Measurements from ENCODE around the gene RUFY4.
"Not testable (repeated sequence)": the region's sequence is repeated elsewhere in the genome, so short reads cannot be mapped to it uniquely, and the experiment has no call there.

The RUFY4 gene

DNA sequence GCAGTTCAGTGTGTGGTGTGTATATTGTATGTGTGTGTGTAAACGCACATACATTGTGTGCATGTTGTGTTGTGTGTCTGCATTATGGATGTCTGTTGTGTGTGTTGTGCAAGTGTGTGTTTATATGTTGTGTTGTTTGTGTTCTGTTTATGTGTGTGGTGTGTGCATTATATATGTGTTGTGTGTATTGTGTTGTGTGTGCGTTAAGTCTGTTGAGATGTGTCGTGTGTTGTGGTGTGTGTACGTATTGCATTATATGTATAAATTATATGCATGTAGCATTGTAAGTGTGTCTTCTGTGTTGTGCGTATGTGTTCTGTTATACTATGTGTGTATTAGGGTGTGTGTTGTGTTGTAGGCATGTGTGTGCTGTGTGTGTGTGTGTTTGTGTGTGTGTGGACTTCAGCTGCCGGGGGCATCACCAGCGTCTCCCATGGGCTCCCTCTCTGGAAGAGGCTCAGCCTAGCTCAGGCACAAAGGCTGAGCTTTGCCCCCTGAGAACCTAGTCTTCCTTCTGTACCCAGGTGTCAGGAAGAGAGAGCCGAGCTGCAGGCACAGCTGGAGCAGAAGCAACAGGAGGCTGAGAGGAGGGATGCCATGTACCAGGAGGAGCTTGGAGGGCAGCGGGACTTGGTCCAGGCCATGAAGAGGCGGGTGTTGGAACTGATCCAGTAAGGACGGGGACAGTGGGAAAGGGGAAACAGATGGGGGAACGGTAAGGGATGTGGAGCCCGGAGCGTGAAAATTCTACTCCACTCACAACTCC, 13.7 kb downstream of the RUFY4 start:
- H3K4me3 ChIP-seq (ENCODE audit: low read depth in 1 of 5, low read length in 5 of 5) = no peak overlapping the region
- no peaks in the 10 kb centered on the region for H3K36me3 ChIP-seq (ENCODE audit: control insufficient read depth in 5 of 5, insufficient read depth in 5 of 5, low read length in 5 of 5)
- no peaks in the 10 kb centered on the region for H3K4me1 ChIP-seq (ENCODE audit: control insufficient read depth in 5 of 5, insufficient read depth in 5 of 5, low read length in 5 of 5)
- H3K27me3 ChIP-seq (ENCODE audit: control insufficient read depth in 5 of 5, insufficient read depth in 4 of 5, low read length in 5 of 5) = no peaks in the 10 kb centered on the region
- H3K27ac ChIP-seq (ENCODE audit: low read depth, low read length) = no peak overlapping the region
- H3K9me3 ChIP-seq (ENCODE audit: control insufficient read depth in 5 of 5, low read length in 5 of 5) = peaks cover 0 to 23% (median 12%) of the 10 kb centered on the region in 5 donors
- H3K9ac ChIP-seq (ENCODE audit: low read length in 5 of 5) = no peak overlapping the region

DNA sequence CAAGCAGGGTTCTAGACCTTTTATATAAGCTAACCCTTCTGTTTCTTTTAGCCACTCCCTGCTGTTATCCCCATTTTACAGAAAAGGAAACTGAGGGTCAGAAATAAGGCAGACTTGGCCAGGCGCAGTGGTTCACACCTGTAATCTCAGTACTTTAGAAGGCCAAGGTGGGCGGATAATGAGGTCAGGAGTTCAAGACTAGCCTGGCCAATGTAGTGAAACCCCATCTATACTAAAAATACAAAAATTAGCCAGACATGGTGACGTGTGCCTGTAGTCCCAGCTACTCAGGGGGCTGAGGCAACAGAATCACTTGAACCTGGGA, 14.3 kb downstream of the RUFY4 start:
- Histone ChIP-seq H3K9ac (ENCODE audit: low read length in 5 of 5) (no peak overlapping the region), H3K27ac (ENCODE audit: low read depth, low read length) (no peak overlapping the region), H3K9me3 (ENCODE audit: control insufficient read depth in 5 of 5, low read length in 5 of 5) (peaks cover 0 to 23% (median 12%) of the 10 kb centered on the region in 5 donors), H3K4me3 (ENCODE audit: low read depth in 1 of 5, low read length in 5 of 5) (no peak overlapping the region), H3K4me1 (ENCODE audit: control insufficient read depth in 5 of 5, insufficient read depth in 5 of 5, low read length in 5 of 5) (no peaks in the 10 kb centered on the region), H3K27me3 (ENCODE audit: control insufficient read depth in 5 of 5, insufficient read depth in 4 of 5, low read length in 5 of 5) (no peaks in the 10 kb centered on the region), H3K36me3 (ENCODE audit: control insufficient read depth in 5 of 5, insufficient read depth in 5 of 5, low read length in 5 of 5) (no peaks in the 10 kb centered on the region)

DNA sequence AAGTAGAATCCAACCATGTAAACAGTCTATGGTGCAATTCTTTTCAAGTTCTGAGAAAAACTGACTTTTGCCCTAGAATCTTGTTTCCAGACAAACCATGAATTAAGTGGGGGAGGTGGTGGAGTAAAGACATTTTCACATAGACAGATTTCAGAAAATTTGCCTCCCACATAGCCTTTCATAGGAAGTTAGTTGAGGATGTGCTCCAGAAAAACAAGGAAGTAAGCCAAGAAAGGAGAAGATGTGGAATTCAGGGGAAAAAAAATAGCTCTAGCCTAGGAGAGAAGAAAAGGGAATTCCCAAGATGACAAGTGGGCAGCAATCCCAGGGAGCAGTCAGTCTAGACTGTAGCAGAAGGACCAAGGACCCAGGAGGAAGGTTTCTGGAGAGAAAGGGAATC, 17.4 kb downstream of the RUFY4 start:
- no peak overlapping the region for H3K4me3 ChIP-seq (ENCODE audit: low read depth in 1 of 5, low read length in 5 of 5)
- no peak overlapping the region for H3K9ac ChIP-seq (ENCODE audit: low read length in 5 of 5)
- H3K27ac ChIP-seq (ENCODE audit: low read depth, low read length) = no peak overlapping the region
- H3K9me3 ChIP-seq (ENCODE audit: control insufficient read depth in 5 of 5, low read length in 5 of 5) = peaks cover 0 to 23% (median 12%) of the 10 kb centered on the region in 5 donors
- no peaks in the 10 kb centered on the region for H3K27me3 ChIP-seq (ENCODE audit: control insufficient read depth in 5 of 5, insufficient read depth in 4 of 5, low read length in 5 of 5)
- no peaks in the 10 kb centered on the region for H3K36me3 ChIP-seq (ENCODE audit: control insufficient read depth in 5 of 5, insufficient read depth in 5 of 5, low read length in 5 of 5)
- H3K4me1 ChIP-seq (ENCODE audit: control insufficient read depth in 5 of 5, insufficient read depth in 5 of 5, low read length in 5 of 5) = peaks cover 0 to 1% (median 0%) of the 10 kb centered on the region in 5 donors

DNA sequence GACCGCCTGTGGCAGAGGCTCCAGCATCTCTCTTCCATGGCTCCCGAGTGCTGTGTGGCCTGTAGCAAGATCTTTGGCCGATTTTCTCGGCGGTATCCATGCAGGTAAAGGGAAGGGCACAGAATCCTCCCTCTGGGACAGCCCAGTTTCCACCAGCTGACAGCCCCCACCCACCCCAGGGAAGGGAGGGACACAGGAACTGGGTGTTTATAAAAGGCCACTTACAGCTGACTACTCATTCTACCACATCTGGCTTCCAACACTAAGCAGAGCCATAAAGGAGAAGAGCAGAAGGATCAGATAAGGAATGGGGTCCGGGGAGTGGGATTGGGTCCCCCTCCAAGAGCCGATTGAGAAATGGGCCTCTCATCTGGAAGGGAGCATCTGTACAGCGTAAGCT, 20.2 kb downstream of the RUFY4 start:
- Histone ChIP-seq H3K36me3 (ENCODE audit: control insufficient read depth in 5 of 5, insufficient read depth in 5 of 5, low read length in 5 of 5) (no peaks in the 10 kb centered on the region), H3K9ac (ENCODE audit: low read length in 5 of 5) (no peak overlapping the region), H3K27ac (ENCODE audit: low read depth, low read length) (no peak overlapping the region), H3K4me1 (ENCODE audit: control insufficient read depth in 5 of 5, insufficient read depth in 5 of 5, low read length in 5 of 5) (peaks cover 0 to 9% (median 5%) of the 10 kb centered on the region in 5 donors), H3K9me3 (ENCODE audit: control insufficient read depth in 5 of 5, low read length in 5 of 5) (peaks cover 0 to 23% (median 12%) of the 10 kb centered on the region in 5 donors), H3K27me3 (ENCODE audit: control insufficient read depth in 5 of 5, insufficient read depth in 4 of 5, low read length in 5 of 5) (no peaks in the 10 kb centered on the region), H3K4me3 (ENCODE audit: low read depth in 1 of 5, low read length in 5 of 5) (no peak overlapping the region)

DNA sequence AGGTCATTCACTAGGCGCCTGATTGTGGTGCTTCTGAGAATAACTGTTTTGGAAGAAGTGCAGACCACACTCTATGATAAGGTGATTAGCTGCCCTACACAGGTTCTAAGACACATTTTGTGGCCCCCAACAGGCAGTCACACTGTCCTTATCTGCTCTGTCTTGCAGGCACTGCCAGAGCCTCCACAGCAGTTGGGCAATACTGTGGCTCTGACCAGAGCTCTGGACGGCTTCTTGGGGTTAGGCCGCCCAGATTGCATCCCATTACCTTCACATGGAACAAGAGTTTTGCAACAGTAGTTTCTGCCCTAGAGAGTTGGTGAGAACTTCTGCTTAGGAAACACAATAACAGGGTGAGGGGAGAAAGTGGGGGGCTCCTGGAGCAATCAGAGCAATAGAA, 22.7 kb downstream of the RUFY4 start:
- H3K27ac ChIP-seq (ENCODE audit: low read depth, low read length) = no peak overlapping the region
- H3K4me3 ChIP-seq (ENCODE audit: low read depth in 1 of 5, low read length in 5 of 5) = no peak overlapping the region
- H3K4me1 ChIP-seq (ENCODE audit: control insufficient read depth in 5 of 5, insufficient read depth in 5 of 5, low read length in 5 of 5) = peaks cover 0 to 9% (median 5%) of the 10 kb centered on the region in 5 donors
- peaks cover 0 to 9% (median under 1%) of the 10 kb centered on the region in 5 donors for H3K9me3 ChIP-seq (ENCODE audit: control insufficient read depth in 5 of 5, low read length in 5 of 5)
- no peaks in the 10 kb centered on the region for H3K27me3 ChIP-seq (ENCODE audit: control insufficient read depth in 5 of 5, insufficient read depth in 4 of 5, low read length in 5 of 5)
- no peak overlapping the region for H3K9ac ChIP-seq (ENCODE audit: low read length in 5 of 5)
- H3K36me3 ChIP-seq (ENCODE audit: control insufficient read depth in 5 of 5, insufficient read depth in 5 of 5, low read length in 5 of 5) = no peaks in the 10 kb centered on the region

GRCh38 chr2:218093879-218094278, 24.8 kb downstream of the RUFY4 start:
- Histone ChIP-seq H3K27ac (ENCODE audit: low read depth, low read length) (no peak overlapping the region), H3K9ac (ENCODE audit: low read length in 5 of 5) (no peak overlapping the region), H3K4me1 (ENCODE audit: control insufficient read depth in 5 of 5, insufficient read depth in 5 of 5, low read length in 5 of 5) (peaks cover 0 to 9% (median 5%) of the 10 kb centered on the region in 5 donors), H3K36me3 (ENCODE audit: control insufficient read depth in 5 of 5, insufficient read depth in 5 of 5, low read length in 5 of 5) (no peaks in the 10 kb centered on the region), H3K4me3 (ENCODE audit: low read depth in 1 of 5, low read length in 5 of 5) (no peak overlapping the region), H3K9me3 (ENCODE audit: control insufficient read depth in 5 of 5, low read length in 5 of 5) (no peaks in the 10 kb centered on the region), H3K27me3 (ENCODE audit: control insufficient read depth in 5 of 5, insufficient read depth in 4 of 5, low read length in 5 of 5) (no peaks in the 10 kb centered on the region)

GRCh38 chr2:218095853-218096252, 26.8 kb downstream of the RUFY4 start:
- Histone ChIP-seq H3K4me1 (ENCODE audit: control insufficient read depth in 5 of 5, insufficient read depth in 5 of 5, low read length in 5 of 5) (peaks cover 0 to 9% (median 5%) of the 10 kb centered on the region in 5 donors), H3K36me3 (ENCODE audit: control insufficient read depth in 5 of 5, insufficient read depth in 5 of 5, low read length in 5 of 5) (no peaks in the 10 kb centered on the region), H3K27me3 (ENCODE audit: control insufficient read depth in 5 of 5, insufficient read depth in 4 of 5, low read length in 5 of 5) (no peaks in the 10 kb centered on the region), H3K9me3 (ENCODE audit: control insufficient read depth in 5 of 5, low read length in 5 of 5) (no peaks in the 10 kb centered on the region), H3K4me3 (ENCODE audit: low read depth in 1 of 5, low read length in 5 of 5) (no peak overlapping the region), H3K27ac (ENCODE audit: low read depth, low read length) (no peak overlapping the region), H3K9ac (ENCODE audit: low read length in 5 of 5) (no peak overlapping the region)

- H3K9me3 ChIP-seq (ENCODE audit: control insufficient read depth in 5 of 5, low read length in 5 of 5) = no peaks in the 10 kb centered on the region
- H3K9ac ChIP-seq (ENCODE audit: low read length in 5 of 5) = no peak overlapping the region
- no peaks in the 10 kb centered on the region for H3K4me1 ChIP-seq (ENCODE audit: control insufficient read depth in 5 of 5, insufficient read depth in 5 of 5, low read length in 5 of 5)
- H3K4me3 ChIP-seq (ENCODE audit: low read depth in 1 of 5, low read length in 5 of 5) = no peak overlapping the region
- no peaks in the 10 kb centered on the region for H3K36me3 ChIP-seq (ENCODE audit: control insufficient read depth in 5 of 5, insufficient read depth in 5 of 5, low read length in 5 of 5)
- H3K27ac ChIP-seq (ENCODE audit: low read depth, low read length) = no peak overlapping the region
- H3K27me3 ChIP-seq (ENCODE audit: control insufficient read depth in 5 of 5, insufficient read depth in 4 of 5, low read length in 5 of 5) = no peaks in the 10 kb centered on the region
Observed at GRCh38 chr2:218097975-218098374, 28.9 kb downstream of the RUFY4 start.

GRCh38 chr2:218108834-218109233, 39.8 kb downstream of the RUFY4 start:
- not testable (repeated sequence) for H3K4me3 ChIP-seq (ENCODE audit: low read depth in 1 of 5, low read length in 5 of 5); H3K27ac ChIP-seq (ENCODE audit: low read depth, low read length); H3K9ac ChIP-seq (ENCODE audit: low read length in 5 of 5); H3K36me3 ChIP-seq (ENCODE audit: control insufficient read depth in 5 of 5, insufficient read depth in 5 of 5, low read length in 5 of 5); H3K9me3 ChIP-seq (ENCODE audit: control insufficient read depth in 5 of 5, low read length in 5 of 5); H3K27me3 ChIP-seq (ENCODE audit: control insufficient read depth in 5 of 5, insufficient read depth in 4 of 5, low read length in 5 of 5); H3K4me1 ChIP-seq (ENCODE audit: control insufficient read depth in 5 of 5, insufficient read depth in 5 of 5, low read length in 5 of 5)

GRCh38 chr2:218121789-218122188, 52.7 kb downstream of the RUFY4 start:
- peaks cover 0 to 24% (median 21%) of the 10 kb centered on the region in 5 donors for H3K4me1 ChIP-seq (ENCODE audit: control insufficient read depth in 5 of 5, insufficient read depth in 5 of 5, low read length in 5 of 5)
- peaks cover 0 to 16% (median 13%) of the 10 kb centered on the region in 5 donors for H3K9me3 ChIP-seq (ENCODE audit: control insufficient read depth in 5 of 5, low read length in 5 of 5)
- H3K9ac ChIP-seq (ENCODE audit: low read length in 5 of 5); H3K36me3 ChIP-seq (ENCODE audit: control insufficient read depth in 5 of 5, insufficient read depth in 5 of 5, low read length in 5 of 5); H3K4me3 ChIP-seq (ENCODE audit: low read depth in 1 of 5, low read length in 5 of 5); H3K27ac ChIP-seq (ENCODE audit: low read depth, low read length); H3K27me3 ChIP-seq (ENCODE audit: control insufficient read depth in 5 of 5, insufficient read depth in 4 of 5, low read length in 5 of 5): not testable (repeated sequence)

Measured in subcutaneous abdominal adipose tissue (tissue), 5 donors.